Erythroblast (primary cell): ENCODE measurements around the gene KLF2.

Experiments used
- GATA1 ChIP-seq: IDR thresholded peaks from 2 replicates; pipeline ENCODE4 v1.6.1; 2011; ENCODE audit warnings: low read depth, mild to moderate bottlenecking, control low read depth, low read length, moderate library complexity
- POLR2A ChIP-seq: IDR thresholded peaks from 2 replicates; pipeline ENCODE4 v1.6.1; 2011; ENCODE audit warnings: mild to moderate bottlenecking, low read length

- TF ChIP-seq POLR2A (no peak), GATA1 (no peak)
These were observed 40.1 kb upstream of the KLF2 start for GRCh38 chr19:16284505-16284904.
